PFSK-1 (cell line): Measurements from ENCODE around the gene SMIM8.

Experiments
- FOXP2 ChIP-seq: optimal IDR thresholded peaks from 2 replicates; pipeline ENCODE3; 2011; ENCODE audit warnings: borderline replicate concordance, control low read depth, inconsistent platforms; ENCODE audit not compliant: insufficient read depth; ENCODE audit errors: extremely low read length, extremely low read depth
- POLR2AphosphoS5 ChIP-seq: IDR thresholded peaks from 2 replicates; pipeline ENCODE4 v1.6.1; 2012; ENCODE audit warnings: low read depth, mild to moderate bottlenecking, control low read depth, low read length, moderate library complexity
- REST ChIP-seq, 2 experiments: IDR thresholded peaks; 2 replicates each; pipeline versions ENCODE4 v1.6.1 to v1.8.0; 2011 to 2012; ENCODE audit warnings: low read depth in 2 of 2, low read length in 2 of 2, control low read depth in 1 of 2, inconsistent platforms in 1 of 2, mild to moderate bottlenecking in 1 of 2, moderate library complexity in 1 of 2; ENCODE audit not compliant: insufficient read depth in 1 of 2
- SIN3A ChIP-seq: IDR thresholded peaks from 2 replicates; pipeline ENCODE4 v1.6.1; 2012; ENCODE audit warnings: mild to moderate bottlenecking, low read length, moderate library complexity, borderline replicate concordance; ENCODE audit not compliant: insufficient read depth
- TAF1 ChIP-seq: IDR thresholded peaks from 2 replicates; pipeline ENCODE4 v1.6.1; 2012; ENCODE audit warnings: low read length, control low read depth, borderline replicate concordance; ENCODE audit not compliant: insufficient read depth

SMIM8 gene

GRCh38 chr6:87281426-87281825 is 41.0 kb upstream of the SMIM8 start:
- TF ChIP-seq TAF1 (no peak), SIN3A (no peak), FOXP2 (no peak), REST (IDR thresholded peaks at IDR 0.05; ENCODE audit: insufficient read depth in 1 of 2, low read depth in 2 of 2, low read length in 2 of 2) (no peak), POLR2AphosphoS5 (no peak)

- TF ChIP-seq POLR2AphosphoS5 (no peak), REST (IDR thresholded peaks at IDR 0.05; ENCODE audit: insufficient read depth in 1 of 2, low read depth in 2 of 2, low read length in 2 of 2) (no peak), TAF1 (no peak), SIN3A (no peak), FOXP2 (no peak)
Observed at GRCh38 chr6:87282743-87283142, 39.6 kb upstream of the SMIM8 start.

GRCh38 chr6:87283461-87283860 is 38.9 kb upstream of the SMIM8 start:
- no peak for TF ChIP-seq TAF1
- TF ChIP-seq FOXP2: no peak
- no peak for TF ChIP-seq SIN3A
- no peak for TF ChIP-seq POLR2AphosphoS5
- TF ChIP-seq REST (IDR thresholded peaks at IDR 0.05; ENCODE audit: insufficient read depth in 1 of 2, low read depth in 2 of 2, low read length in 2 of 2): no peak

GRCh38 chr6:87287251-87287650 is 35.1 kb upstream of the SMIM8 start:
- TF ChIP-seq POLR2AphosphoS5: no peak
- TF ChIP-seq FOXP2: no peak
- TF ChIP-seq REST (IDR thresholded peaks at IDR 0.05; ENCODE audit: insufficient read depth in 1 of 2, low read depth in 2 of 2, low read length in 2 of 2): no peak
- TF ChIP-seq TAF1: no peak
- no peak for TF ChIP-seq SIN3A

GRCh38 chr6:87289571-87289970 is 32.8 kb upstream of the SMIM8 start:
- TF ChIP-seq FOXP2: no peak
- TF ChIP-seq SIN3A: no peak
- no peak for TF ChIP-seq POLR2AphosphoS5
- no peak for TF ChIP-seq TAF1
